ENCODE results near the gene MTG2.
A peak's percentile ranks its signal among the peaks of the same experiment; 100 is the strongest.

MTG2 gene, protein sequence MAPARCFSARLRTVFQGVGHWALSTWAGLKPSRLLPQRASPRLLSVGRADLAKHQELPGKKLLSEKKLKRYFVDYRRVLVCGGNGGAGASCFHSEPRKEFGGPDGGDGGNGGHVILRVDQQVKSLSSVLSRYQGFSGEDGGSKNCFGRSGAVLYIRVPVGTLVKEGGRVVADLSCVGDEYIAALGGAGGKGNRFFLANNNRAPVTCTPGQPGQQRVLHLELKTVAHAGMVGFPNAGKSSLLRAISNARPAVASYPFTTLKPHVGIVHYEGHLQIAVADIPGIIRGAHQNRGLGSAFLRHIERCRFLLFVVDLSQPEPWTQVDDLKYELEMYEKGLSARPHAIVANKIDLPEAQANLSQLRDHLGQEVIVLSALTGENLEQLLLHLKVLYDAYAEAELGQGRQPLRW

DNA sequence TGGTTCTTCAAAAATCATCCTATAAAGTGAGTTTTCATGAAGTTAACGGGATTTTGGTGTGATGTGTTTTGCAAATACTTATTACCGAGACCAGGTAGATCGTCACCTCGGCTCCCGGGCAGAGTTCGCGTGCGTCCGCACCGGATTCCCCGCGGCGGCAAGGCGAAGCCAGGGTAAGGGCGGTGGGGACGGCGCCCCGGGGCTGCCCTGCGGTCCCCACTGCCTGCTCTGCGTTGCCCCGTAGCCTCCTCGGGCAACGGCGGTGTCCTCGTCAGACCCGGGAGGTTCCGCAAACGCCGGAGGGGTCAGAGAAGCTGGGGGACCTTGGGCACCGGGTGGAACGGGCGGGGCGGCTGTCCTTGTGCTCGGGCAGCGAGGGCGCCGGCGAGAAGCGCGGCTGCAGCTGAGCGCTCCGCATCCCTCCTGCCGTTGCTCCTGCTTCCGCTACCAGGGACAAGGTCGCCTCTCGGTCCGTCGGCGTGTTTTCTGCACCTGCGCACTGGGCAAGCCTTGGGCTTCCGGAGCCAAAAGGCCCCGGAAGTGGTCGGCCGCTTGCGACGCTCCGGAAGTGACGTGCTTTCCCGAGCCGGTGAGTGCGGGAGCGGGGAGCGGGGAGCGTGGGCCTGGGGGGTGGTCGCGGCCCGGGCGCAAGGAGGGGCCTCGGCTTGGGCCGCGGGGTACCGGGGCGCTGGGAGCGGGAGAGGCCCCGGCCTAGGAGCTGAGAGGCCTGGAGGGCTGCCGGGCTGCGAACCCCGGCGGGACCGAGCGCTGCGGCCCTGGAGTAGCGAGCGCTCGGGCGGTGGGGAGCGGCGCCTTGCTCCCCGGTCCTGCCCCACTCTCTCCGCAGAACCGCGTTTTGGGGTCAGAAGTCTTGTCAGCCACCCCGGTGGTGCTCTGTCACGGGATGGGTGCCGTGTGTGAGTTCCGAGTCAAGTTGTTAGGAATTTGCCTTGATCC lies at the start of gene MTG2:
Gene MTG2 (plus strand): TSS at position 560 of the 957 bp plus-strand sequence. CDS start 10,393 bp downstream, outside the sequence.
- TF ChIP-seq, protein P1, sequence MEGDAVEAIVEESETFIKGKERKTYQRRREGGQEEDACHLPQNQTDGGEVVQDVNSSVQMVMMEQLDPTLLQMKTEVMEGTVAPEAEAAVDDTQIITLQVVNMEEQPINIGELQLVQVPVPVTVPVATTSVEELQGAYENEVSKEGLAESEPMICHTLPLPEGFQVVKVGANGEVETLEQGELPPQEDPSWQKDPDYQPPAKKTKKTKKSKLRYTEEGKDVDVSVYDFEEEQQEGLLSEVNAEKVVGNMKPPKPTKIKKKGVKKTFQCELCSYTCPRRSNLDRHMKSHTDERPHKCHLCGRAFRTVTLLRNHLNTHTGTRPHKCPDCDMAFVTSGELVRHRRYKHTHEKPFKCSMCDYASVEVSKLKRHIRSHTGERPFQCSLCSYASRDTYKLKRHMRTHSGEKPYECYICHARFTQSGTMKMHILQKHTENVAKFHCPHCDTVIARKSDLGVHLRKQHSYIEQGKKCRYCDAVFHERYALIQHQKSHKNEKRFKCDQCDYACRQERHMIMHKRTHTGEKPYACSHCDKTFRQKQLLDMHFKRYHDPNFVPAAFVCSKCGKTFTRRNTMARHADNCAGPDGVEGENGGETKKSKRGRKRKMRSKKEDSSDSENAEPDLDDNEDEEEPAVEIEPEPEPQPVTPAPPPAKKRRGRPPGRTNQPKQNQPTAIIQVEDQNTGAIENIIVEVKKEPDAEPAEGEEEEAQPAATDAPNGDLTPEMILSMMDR (IDR thresholded peaks at IDR 0.05; ENCODE audit: control insufficient read depth, insufficient read depth, low read depth, low read length, missing control alignments): no peak
- DNase-seq (ENCODE audit: low read depth): peak; percentile 76
- peak within 1 kb of the TSS; percentile 84 for H3K4me3 ChIP-seq (ENCODE audit: control insufficient read depth, low read depth, low read length)

DNA sequence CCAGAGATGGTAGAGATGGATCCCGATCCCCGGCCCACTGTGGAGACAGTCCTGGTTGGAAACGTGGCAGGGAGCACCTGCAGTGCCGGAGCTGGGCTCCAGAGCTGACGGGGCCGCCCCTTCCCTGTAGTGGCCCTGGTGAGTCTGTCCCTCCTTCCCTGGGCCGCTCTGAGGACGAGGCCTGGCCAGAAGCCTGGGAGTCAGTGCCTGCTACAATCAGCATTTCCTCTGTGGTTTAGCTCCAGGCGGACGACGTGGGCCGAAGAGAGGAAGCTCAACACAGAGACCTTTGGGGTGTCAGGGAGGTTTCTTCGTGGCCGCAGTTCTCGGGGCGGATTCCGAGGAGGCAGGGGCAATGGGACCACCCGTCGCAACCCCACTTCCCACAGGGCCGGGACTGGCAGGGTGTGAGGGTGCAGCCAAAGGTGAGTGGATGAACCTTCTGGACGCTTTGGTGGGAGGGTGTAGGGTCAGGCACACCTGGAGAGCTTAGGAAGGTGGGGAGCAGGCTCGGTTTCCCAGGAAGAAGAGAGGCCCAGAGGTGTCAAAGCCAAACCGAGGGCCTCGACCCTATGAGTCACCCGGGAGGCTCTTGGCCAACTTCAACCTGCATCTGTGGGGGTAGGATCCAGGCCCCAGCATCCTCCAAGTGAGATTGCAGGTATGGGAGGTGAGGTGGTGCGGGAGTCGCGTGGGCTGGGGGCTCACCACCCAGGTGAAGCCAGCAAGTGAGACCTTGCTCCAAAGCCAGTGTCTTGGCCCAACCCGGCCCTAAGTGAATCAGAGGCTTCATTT lies 49.6 kb upstream of the MTG2 start:
- DNase-seq (ENCODE audit: low read depth): no peak
- TF ChIP-seq, protein P1 (IDR thresholded peaks at IDR 0.05; ENCODE audit: control insufficient read depth, insufficient read depth, low read depth, low read length, missing control alignments): no peak
- no peak overlapping the region for H3K4me3 ChIP-seq (ENCODE audit: control insufficient read depth, low read depth, low read length)

DNA sequence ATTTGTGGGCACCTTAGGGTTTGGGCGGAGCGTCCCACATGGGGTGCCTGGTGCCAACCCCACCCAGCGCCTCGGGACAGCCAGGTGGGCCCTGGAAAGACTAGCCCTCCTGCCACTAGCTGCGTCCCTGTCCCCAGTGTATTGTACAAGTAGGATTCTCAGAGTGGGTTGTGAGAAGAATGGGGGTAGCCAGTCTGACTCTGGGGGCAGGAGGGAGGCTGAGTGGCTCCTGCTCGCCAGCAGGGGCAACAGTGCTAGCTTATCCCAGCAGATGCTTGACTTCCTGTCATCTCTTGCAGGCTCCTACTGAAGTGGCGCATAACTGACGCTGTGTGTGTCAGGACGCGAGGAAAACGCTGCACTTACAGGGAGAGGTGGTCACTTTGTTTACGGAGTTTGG lies 49.0 kb upstream of the MTG2 start:
- no peak overlapping the region for H3K4me3 ChIP-seq (ENCODE audit: control insufficient read depth, low read depth, low read length)
- no peak for DNase-seq (ENCODE audit: low read depth)
- TF ChIP-seq, protein P1 (IDR thresholded peaks at IDR 0.05; ENCODE audit: control insufficient read depth, insufficient read depth, low read depth, low read length, missing control alignments): peak; percentile 16

DNA sequence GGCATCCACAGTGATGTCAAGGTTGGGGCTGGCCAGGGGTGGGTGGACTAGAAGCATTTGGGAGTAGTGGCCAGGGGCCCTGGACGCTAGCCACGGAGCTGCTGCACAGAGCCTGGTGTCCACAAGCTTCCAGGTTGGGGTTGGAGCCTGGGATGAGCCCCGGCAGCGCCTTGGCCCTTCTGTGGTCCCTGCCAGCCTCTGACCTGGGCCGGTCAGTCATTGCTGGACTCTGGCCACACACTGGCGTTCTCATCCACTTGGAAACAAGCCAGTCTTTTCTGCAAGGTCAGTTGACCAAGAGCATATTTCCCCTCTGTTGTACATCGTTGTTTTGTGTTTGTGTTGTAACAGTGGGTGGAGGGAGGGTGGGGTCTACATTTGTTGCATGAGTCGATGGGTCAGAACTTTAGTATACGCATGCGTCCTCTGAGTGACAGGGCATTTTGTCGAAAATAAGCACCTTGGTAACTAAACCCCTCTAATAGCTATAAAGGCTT lies 48.0 kb upstream of the MTG2 start:
- H3K4me3 ChIP-seq (ENCODE audit: control insufficient read depth, low read depth, low read length): no peak overlapping the region
- no peak for DNase-seq (ENCODE audit: low read depth)
- TF ChIP-seq, protein P1 (IDR thresholded peaks at IDR 0.05; ENCODE audit: control insufficient read depth, insufficient read depth, low read depth, low read length, missing control alignments): no peak

DNA sequence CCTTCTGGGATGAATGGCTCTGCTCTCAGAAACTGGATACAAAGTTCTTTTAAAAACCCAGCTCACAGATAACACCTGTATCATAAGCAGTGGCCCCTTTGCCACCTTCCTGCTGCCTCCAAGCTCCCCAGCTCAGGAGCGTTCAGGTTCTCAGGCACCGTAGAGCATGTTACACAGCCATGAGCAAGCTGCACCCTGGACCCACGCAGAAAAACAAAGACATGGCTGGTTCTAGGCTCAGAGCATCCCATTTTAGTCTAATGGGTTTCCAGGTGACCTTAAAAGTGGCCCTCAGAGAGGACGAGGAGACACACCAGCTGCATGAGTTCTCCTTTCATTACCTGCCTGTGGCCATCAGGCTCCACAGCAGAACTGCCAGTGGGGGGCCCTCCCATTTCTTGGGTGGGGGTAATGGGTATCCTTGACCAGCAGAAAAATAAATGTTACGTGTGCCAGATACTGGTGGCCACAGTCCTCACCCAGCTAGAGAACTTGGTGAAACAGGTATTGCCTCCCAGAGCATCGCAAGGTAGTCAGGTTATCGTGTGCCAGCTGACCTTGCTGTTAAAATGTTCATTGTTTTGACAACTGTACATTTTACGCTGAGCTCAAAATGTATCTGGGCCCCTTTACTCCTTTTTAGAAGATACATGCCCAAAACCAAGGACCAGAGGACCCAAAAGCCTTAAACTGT lies 47.1 kb upstream of the MTG2 start:
- DNase-seq (ENCODE audit: low read depth): no peak
- H3K4me3 ChIP-seq (ENCODE audit: control insufficient read depth, low read depth, low read length): no peak overlapping the region
- TF ChIP-seq, protein P1 (IDR thresholded peaks at IDR 0.05; ENCODE audit: control insufficient read depth, insufficient read depth, low read depth, low read length, missing control alignments): no peak

All from AG09309 (cell line).